SK-N-MC (cell line): ENCODE measurements around the gene TSHZ2.

Experiments used
- FOXP2 ChIP-seq: optimal IDR thresholded peaks from 2 replicates; pipeline ENCODE3; 2011; ENCODE audit warnings: mild to moderate bottlenecking, moderate library complexity; ENCODE audit not compliant: insufficient read depth; ENCODE audit errors: extremely low read length, control extremely low read depth
- POLR2AphosphoS5 ChIP-seq: IDR thresholded peaks from 2 replicates; pipeline ENCODE4 v1.6.1; 2012; ENCODE audit warnings: mild to moderate bottlenecking, low read depth, low read length, borderline replicate concordance

- TF ChIP-seq POLR2AphosphoS5 (no peak), FOXP2 (no peak)
Measured at GRCh38 chr20:53195876-53196610, 223.9 kb downstream of the TSHZ2 start.
